Mucosa of stomach (tissue), 1 donor: ENCODE results near the gene SCCPDH.

Source experiments
- H3K27me3 ChIP-seq: one replicate; pipeline ENCODE4 v1.7.0; 2013; ENCODE audit warnings: mild to moderate bottlenecking, low read length; ENCODE audit not compliant: control insufficient read depth, insufficient read depth
- H3K36me3 ChIP-seq: one replicate; pipeline ENCODE4 v1.7.0; 2013; ENCODE audit warnings: low read length; ENCODE audit not compliant: control insufficient read depth, insufficient read depth
- H3K4me1 ChIP-seq: one replicate; pipeline ENCODE4 v1.7.0; 2013; ENCODE audit warnings: mild to moderate bottlenecking, low read length; ENCODE audit not compliant: control insufficient read depth, insufficient read depth
- H3K4me3 ChIP-seq: one replicate; pipeline ENCODE4 v1.7.0; 2013; ENCODE audit warnings: low read length
- H3K9ac ChIP-seq: one replicate; pipeline ENCODE4 v1.7.0; 2013; ENCODE audit warnings: mild to moderate bottlenecking, low read length, moderate library complexity
- H3K9me3 ChIP-seq: one replicate; pipeline ENCODE4 v1.7.0; 2013; ENCODE audit warnings: mild to moderate bottlenecking, low read length, moderate library complexity; ENCODE audit not compliant: control insufficient read depth
- donor health status: Pancreatic carcinoma.

SCCPDH gene

DNA sequence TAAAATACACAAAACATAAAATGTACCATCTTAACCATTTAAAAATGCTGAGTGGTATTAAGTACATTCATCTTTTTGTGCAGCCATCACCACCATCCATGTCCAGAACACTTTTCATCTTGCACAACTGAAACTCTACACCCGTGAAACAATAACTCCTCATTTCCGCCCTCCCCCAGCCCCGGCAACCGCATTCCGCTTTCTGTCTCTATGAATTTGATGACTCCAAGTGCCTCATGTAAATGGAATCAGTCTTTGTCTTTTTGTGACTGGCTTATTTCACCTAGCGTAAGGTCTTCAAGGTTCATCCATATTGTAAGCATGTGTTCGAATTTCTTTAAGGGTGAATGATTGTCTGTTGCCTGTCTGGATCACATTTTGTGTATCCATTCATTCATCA, 37.2 kb downstream of the SCCPDH start:
- Histone ChIP-seq H3K36me3 (no peaks in the 10 kb centered on the region), H3K9ac (no peak overlapping the region), H3K9me3 (no peaks in the 10 kb centered on the region)

DNA sequence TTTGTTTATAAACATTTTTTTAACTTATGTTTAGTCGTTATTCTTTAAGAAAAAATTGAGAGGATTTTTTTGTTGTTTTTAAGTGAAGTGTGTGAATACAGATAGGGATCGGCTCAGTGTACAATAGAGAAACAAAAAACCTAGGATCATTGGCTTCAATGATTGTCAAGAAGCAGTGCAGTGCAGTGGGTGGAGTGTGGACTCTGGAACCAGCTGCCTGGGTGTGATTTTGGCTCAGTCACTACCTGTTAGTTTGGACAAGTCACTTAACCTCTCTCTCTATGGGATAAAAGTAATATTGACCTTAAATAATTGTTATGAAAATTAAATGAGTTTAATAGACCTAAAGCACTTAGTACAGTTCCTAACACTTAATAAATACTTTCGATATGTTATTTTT, 41.3 kb downstream of the SCCPDH start:
- no peaks in the 10 kb centered on the region for H3K27me3 ChIP-seq
- H3K36me3 ChIP-seq = peaks cover 4% of the 10 kb centered on the region
- no peaks in the 10 kb centered on the region for H3K4me1 ChIP-seq
- no peak overlapping the region for H3K4me3 ChIP-seq
- H3K9ac ChIP-seq = no peak overlapping the region
- no peaks in the 10 kb centered on the region for H3K9me3 ChIP-seq

More for the DNA sequence above, 37.2 kb downstream of the SCCPDH start:
- Histone ChIP-seq H3K27me3 (no peaks in the 10 kb centered on the region), H3K4me1 (no peaks in the 10 kb centered on the region), H3K4me3 (no peak overlapping the region)

DNA sequence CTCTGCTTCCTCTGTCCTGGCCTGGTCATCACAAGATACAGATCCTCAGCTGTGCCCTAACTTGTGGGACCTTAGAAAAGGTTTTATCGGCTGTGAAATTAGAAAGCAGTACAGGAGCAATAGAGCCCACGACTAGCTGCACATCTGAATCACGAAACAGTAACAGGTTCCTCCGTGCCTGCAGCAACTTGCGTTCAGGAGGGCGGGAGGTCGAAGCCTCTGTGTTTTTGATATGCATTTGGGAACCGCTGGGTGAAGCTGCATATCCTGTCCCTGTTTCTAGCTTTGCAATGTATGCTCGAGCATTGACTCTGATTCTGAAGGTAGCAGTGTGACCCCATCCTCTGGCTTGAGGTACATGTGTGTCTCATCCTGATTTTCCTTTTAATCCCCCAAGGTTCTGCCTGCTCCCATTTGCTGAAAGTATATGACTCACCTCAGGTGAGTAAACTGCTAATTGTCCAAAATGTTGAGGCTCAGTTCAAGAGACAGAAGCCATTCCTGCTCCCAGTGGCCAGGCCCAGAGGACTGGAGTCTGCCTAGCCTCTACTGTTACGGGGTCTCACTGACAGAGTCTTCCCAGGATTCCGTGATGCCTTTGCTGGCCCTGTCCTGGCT, 44.3 kb downstream of the SCCPDH start:
- Histone ChIP-seq H3K9me3 (no peaks in the 10 kb centered on the region), H3K4me3 (no peak overlapping the region), H3K27me3 (no peaks in the 10 kb centered on the region), H3K36me3 (peaks cover 4% of the 10 kb centered on the region), H3K9ac (no peak overlapping the region), H3K4me1 (no peaks in the 10 kb centered on the region)

DNA sequence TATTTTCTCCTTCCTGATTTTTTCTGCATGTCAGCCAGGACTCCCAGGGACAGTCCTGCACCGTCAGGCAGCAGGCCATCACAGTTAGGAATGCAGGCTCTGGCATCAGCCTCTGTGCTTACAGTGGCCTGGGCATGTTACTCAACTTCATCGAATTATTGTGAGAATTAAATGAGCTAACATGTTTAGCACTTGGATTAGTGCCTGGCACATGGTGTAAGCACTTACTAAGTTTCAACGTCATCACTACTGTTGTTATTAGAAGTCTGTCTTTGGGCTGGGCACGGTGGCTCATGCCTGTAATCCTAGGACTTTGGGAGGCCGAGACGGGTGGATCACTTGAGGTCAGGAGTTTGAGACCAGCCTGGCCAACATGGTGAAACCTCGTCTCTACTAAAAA, 45.1 kb downstream of the SCCPDH start:
- H3K36me3 ChIP-seq = peaks cover 4% of the 10 kb centered on the region
- no peaks in the 10 kb centered on the region for H3K27me3 ChIP-seq
- H3K4me1 ChIP-seq = no peaks in the 10 kb centered on the region
- no peaks in the 10 kb centered on the region for H3K9me3 ChIP-seq
- H3K4me3 ChIP-seq = no peak overlapping the region
- H3K9ac ChIP-seq = no peak overlapping the region

DNA sequence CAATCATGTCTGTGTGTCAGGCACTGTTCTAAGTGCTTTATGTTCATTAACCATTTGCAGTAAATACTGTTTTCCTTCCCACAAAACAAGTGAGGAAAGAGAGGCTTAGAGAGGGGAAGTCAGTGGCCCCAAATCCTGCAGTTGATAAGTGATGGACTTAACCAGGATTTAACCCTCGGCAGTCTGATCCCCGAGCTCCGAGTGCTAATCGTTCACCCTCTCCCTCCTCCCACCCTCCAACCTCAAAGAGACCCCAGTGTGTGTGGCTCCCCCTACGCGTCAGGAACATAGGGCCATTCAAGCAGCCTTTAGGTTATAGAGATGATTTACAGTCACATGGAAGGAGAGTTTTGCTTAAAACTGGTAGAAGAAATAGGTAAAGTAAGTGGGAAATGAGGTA, 47.2 kb downstream of the SCCPDH start:
- H3K9me3 ChIP-seq = no peaks in the 10 kb centered on the region
- peaks cover 4% of the 10 kb centered on the region for H3K36me3 ChIP-seq
- no peaks in the 10 kb centered on the region for H3K4me1 ChIP-seq
- H3K27me3 ChIP-seq = no peaks in the 10 kb centered on the region
- H3K4me3 ChIP-seq = no peak overlapping the region
- no peak overlapping the region for H3K9ac ChIP-seq

DNA sequence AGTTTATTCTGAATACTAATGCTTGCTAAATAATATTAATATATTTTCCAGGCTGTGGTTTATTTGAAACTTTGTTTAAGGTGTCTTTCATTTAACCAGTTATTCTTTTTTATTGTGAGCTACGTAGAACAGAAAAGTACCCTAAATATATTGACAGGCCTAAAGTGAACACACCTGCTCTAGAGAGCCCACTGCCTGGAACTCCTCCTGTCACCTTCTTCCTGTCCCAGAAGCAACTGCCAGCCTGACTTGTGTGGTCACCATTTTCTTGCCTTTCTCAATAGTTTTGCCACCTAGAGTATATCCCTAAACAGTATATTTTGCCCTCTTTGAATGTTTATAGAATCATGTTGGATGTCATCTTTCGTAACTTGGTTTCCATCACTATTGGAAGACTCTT, 48.5 kb downstream of the SCCPDH start:
- H3K27me3 ChIP-seq = no peaks in the 10 kb centered on the region
- H3K4me3 ChIP-seq = no peak overlapping the region
- no peak overlapping the region for H3K9ac ChIP-seq
- no peaks in the 10 kb centered on the region for H3K9me3 ChIP-seq
- no peaks in the 10 kb centered on the region for H3K4me1 ChIP-seq
- H3K36me3 ChIP-seq = peaks cover 4% of the 10 kb centered on the region

DNA sequence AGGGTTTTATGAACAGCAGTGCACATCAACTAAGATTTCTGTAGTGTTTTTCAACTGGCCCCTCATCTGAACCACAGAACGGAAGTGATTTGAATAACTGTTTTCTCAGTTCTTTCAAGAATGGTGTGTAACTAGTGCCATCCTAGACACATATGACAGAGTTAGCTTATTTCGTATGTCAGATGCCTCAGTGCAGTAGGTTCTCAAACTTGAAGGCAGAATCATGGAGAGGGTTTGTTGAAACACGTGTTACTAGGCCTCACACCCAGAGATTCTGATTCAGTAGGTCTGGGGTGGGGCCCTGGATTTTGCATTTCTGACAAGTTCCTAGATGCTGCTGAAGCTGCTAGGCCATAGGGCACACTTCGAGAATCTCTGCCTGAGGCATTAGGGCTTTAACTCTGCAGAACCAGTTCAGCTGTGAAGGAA, 49.0 kb downstream of the SCCPDH start:
- no peaks in the 10 kb centered on the region for H3K27me3 ChIP-seq
- H3K36me3 ChIP-seq = peaks cover 4% of the 10 kb centered on the region
- H3K4me1 ChIP-seq = no peaks in the 10 kb centered on the region
- no peak overlapping the region for H3K9ac ChIP-seq
- no peaks in the 10 kb centered on the region for H3K9me3 ChIP-seq
- no peak overlapping the region for H3K4me3 ChIP-seq

DNA sequence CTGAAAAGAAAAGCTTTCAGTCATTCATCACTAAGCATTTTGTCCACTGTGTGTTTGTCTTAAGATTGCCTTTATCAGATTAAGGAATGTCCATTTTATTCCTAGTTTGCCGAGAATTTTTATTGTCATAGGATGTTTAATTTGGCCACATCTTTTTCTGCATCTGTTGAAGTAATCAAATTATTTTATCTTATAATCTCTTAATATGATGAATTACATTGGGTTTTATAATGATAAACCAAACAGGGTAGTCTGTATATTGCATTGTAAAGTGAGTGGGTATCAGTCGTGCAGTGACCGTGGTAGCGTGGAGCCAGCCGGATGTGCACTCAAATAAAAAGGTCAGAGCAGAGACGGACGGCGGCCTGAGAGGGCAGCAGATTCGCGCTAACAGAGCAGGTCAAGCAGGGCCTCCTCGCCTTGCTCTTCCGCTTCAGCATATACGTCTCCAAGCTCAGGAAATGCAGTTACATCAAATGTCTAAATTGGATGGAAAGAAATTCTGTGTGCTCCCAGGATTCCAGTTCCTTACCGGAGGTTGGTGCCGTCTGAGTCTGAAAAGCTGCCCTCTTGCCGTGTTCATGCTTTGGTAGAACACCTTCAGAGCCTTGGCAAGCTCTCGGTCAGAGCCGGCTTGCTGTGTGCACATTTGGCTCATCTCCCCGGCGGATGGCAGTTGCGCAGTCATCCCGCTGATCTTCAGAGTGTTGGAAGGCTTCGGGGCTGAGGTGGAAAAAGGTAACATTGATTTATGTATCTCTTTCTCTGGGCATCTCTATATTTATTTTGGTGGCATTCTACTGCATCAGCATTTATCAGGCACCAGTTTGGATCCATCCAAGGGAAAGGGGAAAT, 51.5 kb downstream of the SCCPDH start:
- no peaks in the 10 kb centered on the region for H3K36me3 ChIP-seq
- no peak overlapping the region for H3K4me3 ChIP-seq
- no peaks in the 10 kb centered on the region for H3K9me3 ChIP-seq
- no peaks in the 10 kb centered on the region for H3K4me1 ChIP-seq
- H3K27me3 ChIP-seq = no peaks in the 10 kb centered on the region
- H3K9ac ChIP-seq = no peak overlapping the region

DNA sequence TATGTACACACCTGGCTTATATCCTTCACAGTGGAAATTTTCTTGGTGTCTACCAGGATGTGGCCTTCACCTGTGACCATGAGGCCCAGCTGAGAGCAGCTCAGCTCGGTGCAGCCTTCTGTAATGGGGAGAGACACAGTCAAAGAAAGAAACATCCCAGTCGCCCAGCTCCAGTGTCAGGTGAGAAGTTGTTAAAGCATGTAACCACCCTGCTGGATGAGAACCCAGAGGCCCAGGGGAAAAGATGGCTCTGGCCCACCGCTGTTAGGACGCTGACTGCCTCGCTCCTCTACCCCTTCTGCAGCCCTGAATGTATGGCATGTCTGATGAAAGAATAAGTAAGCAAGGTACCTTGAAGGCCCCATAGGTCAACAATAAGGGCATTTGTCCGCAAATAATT, 52.7 kb downstream of the SCCPDH start:
- no peaks in the 10 kb centered on the region for H3K4me1 ChIP-seq
- H3K36me3 ChIP-seq = no peaks in the 10 kb centered on the region
- no peaks in the 10 kb centered on the region for H3K27me3 ChIP-seq
- H3K9me3 ChIP-seq = no peaks in the 10 kb centered on the region
- no peak overlapping the region for H3K4me3 ChIP-seq
- no peak overlapping the region for H3K9ac ChIP-seq

DNA sequence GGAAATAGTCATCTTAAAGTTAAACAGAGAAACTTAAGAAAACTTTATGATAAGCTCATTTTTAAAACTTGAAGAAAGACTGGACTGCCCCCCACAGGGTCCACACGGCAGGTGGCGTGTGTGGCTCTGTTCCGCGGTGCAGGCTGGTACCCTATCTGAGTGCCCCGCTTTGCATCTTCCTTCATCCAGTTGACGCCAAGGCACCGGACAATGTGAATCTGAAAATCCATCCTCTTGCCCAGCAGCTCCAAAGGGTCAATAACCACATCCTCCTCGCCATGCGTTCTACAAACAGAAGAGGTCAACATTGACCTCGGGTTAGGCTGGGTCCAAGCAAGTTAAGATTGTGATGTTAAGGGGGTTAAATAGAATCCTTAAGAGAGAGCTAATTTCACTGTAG, 54.5 kb downstream of the SCCPDH start:
- Histone ChIP-seq H3K27me3 (no peaks in the 10 kb centered on the region), H3K36me3 (no peaks in the 10 kb centered on the region), H3K4me1 (no peaks in the 10 kb centered on the region), H3K4me3 (no peak overlapping the region), H3K9me3 (no peaks in the 10 kb centered on the region), H3K9ac (no peak overlapping the region)

DNA sequence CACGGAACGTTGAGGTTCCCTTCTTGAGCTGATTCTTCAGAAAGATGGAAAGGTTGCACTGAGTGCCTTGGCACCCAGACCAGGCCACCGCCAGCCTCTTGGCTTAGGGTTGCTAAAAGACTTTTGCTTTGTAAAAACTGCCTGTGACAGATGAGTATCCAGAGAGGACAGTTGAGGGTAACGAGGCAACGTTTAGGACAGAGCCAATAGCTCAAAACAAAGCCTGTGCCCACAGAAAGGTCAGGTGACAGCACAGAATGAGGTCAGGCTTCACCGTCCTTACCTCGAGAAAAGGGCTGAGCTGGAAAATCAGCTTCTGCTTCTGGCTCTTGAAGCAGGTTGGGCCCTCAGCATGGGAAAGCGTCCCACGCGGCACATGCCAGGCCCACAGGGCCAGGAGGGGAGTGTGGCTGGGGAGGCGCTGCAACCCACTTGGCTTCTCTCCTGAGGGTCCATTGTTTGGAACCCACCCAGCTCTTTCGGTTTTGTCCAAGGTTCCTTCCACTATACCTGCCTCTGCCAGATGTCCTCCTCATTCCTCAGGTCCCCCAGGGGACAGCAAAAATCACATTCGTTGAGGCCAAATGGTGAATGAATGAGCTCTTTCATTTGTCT, 55.5 kb downstream of the SCCPDH start:
- H3K9ac ChIP-seq = no peak overlapping the region
- H3K36me3 ChIP-seq = no peaks in the 10 kb centered on the region
- no peaks in the 10 kb centered on the region for H3K4me1 ChIP-seq
- H3K9me3 ChIP-seq = no peaks in the 10 kb centered on the region
- H3K27me3 ChIP-seq = no peaks in the 10 kb centered on the region
- no peak overlapping the region for H3K4me3 ChIP-seq

DNA sequence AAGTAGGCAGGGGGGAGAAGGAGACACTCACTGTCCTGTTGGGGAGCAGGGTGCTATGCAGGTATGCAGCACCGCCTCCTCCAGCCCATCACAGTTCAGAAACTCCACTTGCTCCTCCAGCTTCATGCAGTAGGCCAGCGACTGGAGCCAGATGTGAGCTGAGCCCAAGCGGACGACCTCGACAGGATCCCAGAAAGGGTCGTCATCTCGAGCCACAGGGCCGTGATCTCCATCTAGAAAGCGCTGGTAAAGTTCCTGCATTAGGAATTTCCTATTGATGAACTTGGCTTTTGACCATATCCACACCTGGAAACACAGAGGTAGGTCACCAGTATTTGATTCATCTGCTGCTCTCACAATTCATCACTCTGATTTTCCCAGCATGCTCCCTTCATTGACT, 56.1 kb downstream of the SCCPDH start:
- Histone ChIP-seq H3K9ac (no peak overlapping the region), H3K36me3 (no peaks in the 10 kb centered on the region), H3K4me1 (no peaks in the 10 kb centered on the region), H3K4me3 (no peak overlapping the region), H3K27me3 (no peaks in the 10 kb centered on the region), H3K9me3 (no peaks in the 10 kb centered on the region)
